GM23248 (cell line): Measurements from ENCODE around the gene RELL1. TPM values are rescaled to one million over a fixed set of nuclear protein-coding genes. Genes with fewer than 3 reads are reported as not detected.

Experiments
- DNase-seq: peaks from one replicate; pipeline ENCODE4 v3.0.0-alpha.2; 2015
- H2AFZ ChIP-seq: fragments of 200-600 bp; sonication (generic); 2 replicates; pipeline ENCODE4 v1.6.1; 2016; ENCODE audit warnings: antibody characterized with exemption
- H3F3A ChIP-seq: fragments of 200-600 bp; sonication (generic); 2 replicates; pipeline ENCODE4 v1.6.1; 2016; ENCODE audit warnings: mild to moderate bottlenecking, antibody characterized with exemption, mixed run types; ENCODE audit not compliant: insufficient read depth
- H3K27ac ChIP-seq: fragments of 200-600 bp; sonication (generic); 2 replicates; pipeline ENCODE4 v1.5.1; 2016; ENCODE audit warnings: mild to moderate bottlenecking
- H3K27me3 ChIP-seq: fragments of 200-600 bp; sonication (generic); replicated peaks from 2 replicates; pipeline ENCODE4 v1.6.1; 2016; ENCODE audit warnings: mild to moderate bottlenecking; ENCODE audit not compliant: insufficient read depth
- H3K36me3 ChIP-seq: fragments of 200-600 bp; sonication (generic); 2 replicates; pipeline ENCODE4 v1.6.1; 2016; ENCODE audit warnings: low read depth, mild to moderate bottlenecking
- H3K4me1 ChIP-seq: fragments of 200-600 bp; sonication (generic); 2 replicates; pipeline ENCODE4 v1.6.1; 2016; ENCODE audit warnings: mild to moderate bottlenecking; ENCODE audit not compliant: insufficient read depth
- H3K4me2 ChIP-seq: fragments of 200-600 bp; sonication (generic); one replicate; pipeline ENCODE4 v1.6.1; 2016; ENCODE audit warnings: mild to moderate bottlenecking; ENCODE audit not compliant: unreplicated experiment
- H3K4me3 ChIP-seq: fragments of 200-600 bp; sonication (generic); 2 replicates; pipeline ENCODE4 v1.5.1; 2016; ENCODE audit warnings: mild to moderate bottlenecking
- H3K79me2 ChIP-seq: fragments of 200-600 bp; sonication (generic); 2 replicates; pipeline ENCODE4 v1.6.1; 2016; ENCODE audit warnings: mild to moderate bottlenecking; ENCODE audit not compliant: insufficient read depth
- H3K9ac ChIP-seq: fragments of 200-600 bp; sonication (generic); 2 replicates; pipeline ENCODE4 v1.6.1; 2016; ENCODE audit warnings: mild to moderate bottlenecking
- H3K9me2 ChIP-seq: fragments of 200-600 bp; sonication (generic); 2 replicates; pipeline ENCODE4 v1.6.1; 2016; ENCODE audit warnings: mixed run types, mild to moderate bottlenecking, moderate library complexity; ENCODE audit not compliant: insufficient read depth
- H3K9me3 ChIP-seq: fragments of 200-600 bp; sonication (generic); one replicate; pipeline ENCODE4 v1.6.1; 2017; ENCODE audit warnings: low read depth
- H4K20me1 ChIP-seq: fragments of 200-600 bp; sonication (generic); 2 replicates; pipeline ENCODE4 v1.6.0; 2016; ENCODE audit not compliant: insufficient read depth
- EZH2 ChIP-seq: fragments of 200-600 bp; sonication (generic); IDR thresholded peaks from 2 replicates; pipeline ENCODE4 v1.6.1; 2018; ENCODE audit warnings: antibody characterized with exemption, mild to moderate bottlenecking; ENCODE audit not compliant: insufficient read depth, poor library complexity, severe bottlenecking
- EZH2phosphoT487 ChIP-seq: fragments of 200-600 bp; sonication (generic); IDR thresholded peaks from 2 replicates; pipeline ENCODE4 v1.6.1; 2018; ENCODE audit warnings: antibody characterized with exemption, moderate library complexity, mild to moderate bottlenecking, low read depth; ENCODE audit not compliant: insufficient read depth
- WGBS, 2 experiments: methylation state at CpG; one replicate each; pipeline ENCODE4 v1.1.6; 2015 to 2017; ENCODE audit warnings: low lambda C conversion rate in 2 of 2, low coverage in 1 of 2; ENCODE audit errors: missing lambda C conversion rate in 2 of 2; 5-methylcytosine and 5-hydroxymethylcytosine counted together
- in situ Hi-C: fragments of 300-500 bp; cut with MboI; formaldehyde crosslinking; loops from 2 replicates; pipeline ENCODE4 v1.15.0; 2020
- polyA plus RNA-seq: library from polyadenylated mRNA; unstranded; fragments of >200 nt; fragmentation: Nextera tagmentation; extraction: Ambion mirVana; gene quantifications from 2 replicates; pipeline ENCODE4 v1.2.1, GENCODE V29; 2016
- total RNA-seq: library from RNA; depleted of rRNA; stranded (reverse); fragments of >200 nt; shearing (Covaris generic); gene quantifications from 2 replicates; pipeline ENCODE4 v1.2.3, GENCODE V29; 2014

RELL1 gene
- total and polyA plus RNA-seq, 2 experiments from 2014 or later: 7.7 to 42.5 TPM

DNA sequence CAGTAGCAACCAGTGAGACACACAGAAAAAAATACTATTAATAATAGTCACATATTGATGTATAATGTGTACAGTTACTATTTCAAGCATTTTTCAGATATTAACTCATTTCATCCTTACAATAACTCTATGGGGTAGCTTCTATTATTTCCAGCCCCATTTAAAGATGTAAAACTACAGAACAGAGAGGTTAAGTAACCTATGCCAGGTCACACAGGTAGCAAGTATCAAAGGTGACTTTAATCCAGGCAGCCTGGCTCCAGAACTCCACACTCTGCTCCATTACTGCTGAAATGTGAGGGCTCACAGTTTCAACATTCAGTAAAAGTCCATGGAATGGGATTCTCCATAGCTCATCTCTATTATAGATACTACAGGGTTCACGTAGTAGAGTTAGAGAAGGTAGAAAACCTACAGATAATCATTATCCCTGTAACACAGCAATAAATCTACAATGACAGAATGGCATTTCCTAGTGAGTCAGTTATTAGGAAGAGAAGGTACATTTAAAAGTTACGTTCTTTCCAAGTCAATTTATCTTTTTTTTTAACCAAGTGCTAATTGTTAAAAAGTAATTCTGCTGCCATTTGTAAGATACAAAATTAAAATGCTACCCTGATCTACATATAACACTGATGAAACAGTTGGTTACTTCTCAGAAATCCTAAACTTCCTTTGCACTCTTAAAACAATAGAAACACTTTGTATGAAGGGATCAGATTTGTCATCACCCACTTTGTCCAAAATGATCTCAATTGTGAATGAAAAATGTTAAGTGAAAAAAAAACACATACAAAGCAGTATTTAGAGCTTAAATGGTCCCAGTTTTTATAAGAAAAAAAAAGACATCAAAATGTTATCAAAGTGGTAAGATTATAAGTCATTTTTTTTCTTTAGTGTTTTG, 18.7 kb downstream of the RELL1 start:
- Histone ChIP-seq H3K27ac (peak overlapping the region; percentile 6; the same call in 1 of the 2 replicates), H3K4me3 (no peak overlapping the region), H3K9me3 (no peaks in the 10 kb centered on the region), H2AFZ (no peak overlapping the region), H3K4me1 (peaks cover 18% of the 10 kb centered on the region), H3F3A (peaks cover 18% of the 10 kb centered on the region), H4K20me1 (no peaks in the 10 kb centered on the region), H3K27me3 (no peaks in the 10 kb centered on the region), H3K9ac (no peak overlapping the region), H3K9me2 (no peaks in the 10 kb centered on the region), H3K79me2 (peaks cover 42% of the 10 kb centered on the region), H3K4me2 (peak overlapping the region; percentile 31), H3K36me3 (no peaks in the 10 kb centered on the region)
- TF ChIP-seq EZH2 (no peak), EZH2phosphoT487 (no peak)
- in situ Hi-C loops: no loop called here
- DNase-seq: peak; percentile 9
- 76 to 82% methylated on average over 2 of the region's 2 CpGs for WGBS, 2 experiments

DNA sequence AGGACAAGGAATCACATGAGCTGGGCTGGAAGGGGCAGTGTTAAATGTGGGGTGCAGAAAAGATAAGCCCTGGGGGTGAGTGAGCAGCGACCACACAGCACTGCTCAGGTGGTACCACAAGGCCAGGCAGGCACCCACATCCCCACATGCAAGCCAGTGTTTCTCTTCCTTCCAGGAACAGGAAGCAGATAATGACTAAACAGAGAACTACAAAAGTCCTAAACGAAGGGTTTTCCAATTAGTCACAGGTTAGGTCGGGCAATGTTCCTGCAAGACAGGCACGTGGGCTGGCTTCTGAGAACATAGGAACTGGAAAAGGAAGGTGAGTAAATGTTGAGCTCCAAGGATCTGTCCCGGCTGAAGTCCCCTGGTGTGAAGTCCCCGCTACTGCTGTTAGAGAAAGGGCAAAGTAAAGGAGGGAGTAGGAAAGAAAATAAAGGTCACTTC, 19.5 kb downstream of the RELL1 start:
- Histone ChIP-seq H4K20me1 (no peaks in the 10 kb centered on the region), H3K79me2 (peaks cover 37% of the 10 kb centered on the region), H3F3A (peaks cover 18% of the 10 kb centered on the region), H2AFZ (no peak overlapping the region), H3K4me1 (peaks cover 23% of the 10 kb centered on the region), H3K4me2 (peak overlapping the region; percentile 31), H3K36me3 (no peaks in the 10 kb centered on the region), H3K27me3 (no peaks in the 10 kb centered on the region), H3K9me3 (no peaks in the 10 kb centered on the region), H3K4me3 (no peak overlapping the region), H3K9ac (no peak overlapping the region), H3K9me2 (no peaks in the 10 kb centered on the region), H3K27ac (peak overlapping the region; percentile 6; the same call in 1 of the 2 replicates)
- DNase-seq: peak; percentile 95
- TF ChIP-seq EZH2 (no peak), EZH2phosphoT487 (no peak)
- in situ Hi-C loops: no loop called here
- WGBS, 2 experiments: 24 to 26% methylated on average over 6 of the region's 6 CpGs

DNA sequence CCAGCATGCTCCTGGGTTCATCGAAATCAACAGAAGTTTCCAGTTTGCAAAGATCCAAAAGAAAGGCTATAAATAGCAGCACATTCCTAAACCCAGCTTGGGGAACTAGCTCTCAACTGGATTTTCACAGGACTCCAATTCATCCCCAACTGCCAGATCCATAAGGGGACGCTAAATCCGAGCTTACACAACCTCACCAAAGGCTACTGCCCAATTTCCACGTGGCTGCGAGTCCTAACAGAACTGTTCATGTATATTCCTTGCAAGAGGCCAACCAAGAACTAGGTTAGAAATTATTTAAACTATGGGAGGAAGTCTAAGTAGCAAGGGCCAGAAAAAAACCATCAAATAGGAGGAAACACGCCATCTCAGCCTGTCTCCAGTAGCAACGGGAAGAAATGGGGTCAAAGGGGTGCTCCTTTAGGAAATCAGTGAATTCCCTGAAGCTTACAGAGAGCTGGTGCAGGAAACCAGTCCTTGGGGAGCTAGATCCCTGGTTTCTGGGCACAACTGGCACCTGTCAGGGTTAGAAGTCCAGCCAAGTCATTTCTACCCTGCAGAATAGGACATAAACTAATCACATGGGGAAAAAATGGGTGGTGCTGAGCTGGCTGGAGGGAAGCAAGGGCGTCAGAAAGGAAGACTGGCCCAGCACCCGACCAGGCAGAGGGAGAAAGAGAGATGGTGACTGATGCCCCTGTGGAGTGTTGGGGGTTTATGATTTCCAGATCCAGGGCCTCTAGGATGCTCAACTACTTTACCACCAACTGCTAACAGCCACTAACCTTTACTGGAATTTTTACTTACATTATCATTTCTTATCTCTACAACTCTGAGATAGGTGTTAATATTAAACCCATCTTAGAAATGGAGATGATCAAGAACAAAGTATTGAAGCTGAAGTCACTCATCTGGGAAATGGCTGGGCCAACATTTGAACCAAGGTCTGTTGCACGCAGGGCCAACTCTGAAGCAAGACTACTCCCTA, 20.5 kb downstream of the RELL1 start:
- Histone ChIP-seq H3F3A (peaks cover 18% of the 10 kb centered on the region), H3K79me2 (peaks cover 34% of the 10 kb centered on the region; the same call in 1 of the 2 replicates), H3K4me3 (no peak overlapping the region), H3K27me3 (no peaks in the 10 kb centered on the region), H3K4me2 (no peak overlapping the region), H3K36me3 (no peaks in the 10 kb centered on the region), H3K9me3 (no peaks in the 10 kb centered on the region), H3K9ac (no peak overlapping the region), H2AFZ (no peak overlapping the region), H3K4me1 (peaks cover 29% of the 10 kb centered on the region), H3K27ac (no peak overlapping the region), H3K9me2 (no peaks in the 10 kb centered on the region), H4K20me1 (no peaks in the 10 kb centered on the region)
- TF ChIP-seq EZH2 (no peak), EZH2phosphoT487 (no peak)
- WGBS, 2 experiments: 88 to 89% methylated on average over 10 of the region's 10 CpGs
- DNase-seq: no peak
- in situ Hi-C loops: no loop called here

DNA sequence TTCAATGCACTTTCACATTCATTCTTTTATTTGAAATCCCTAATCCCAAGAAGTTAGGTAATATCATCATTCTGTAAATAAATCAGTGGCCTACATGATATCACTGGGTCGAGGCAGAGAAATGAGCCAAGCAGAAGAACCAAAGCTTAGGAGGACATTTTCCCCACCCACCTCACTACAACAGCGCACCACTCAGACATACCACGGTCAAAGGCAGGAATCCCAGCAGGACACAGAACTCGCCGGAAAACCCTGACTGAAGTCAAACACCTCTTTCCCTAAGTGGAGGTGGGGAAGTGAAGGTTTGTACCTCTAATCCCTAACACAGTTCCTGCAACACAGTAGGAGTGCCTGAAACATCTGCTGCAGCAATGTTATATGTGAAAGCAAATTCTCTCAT, 21.5 kb downstream of the RELL1 start:
- no peak overlapping the region for H3K27ac ChIP-seq
- no peaks in the 10 kb centered on the region for H3K27me3 ChIP-seq
- H3K4me3 ChIP-seq: no peak overlapping the region
- H3F3A ChIP-seq: peaks cover 18% of the 10 kb centered on the region
- in situ Hi-C loops: no loop called here
- no peak for TF ChIP-seq EZH2
- TF ChIP-seq EZH2phosphoT487: no peak
- peaks cover 41% of the 10 kb centered on the region for H3K79me2 ChIP-seq
- H3K4me1 ChIP-seq: peaks cover 29% of the 10 kb centered on the region
- no peak overlapping the region for H2AFZ ChIP-seq
- no peak for DNase-seq
- no peaks in the 10 kb centered on the region for H3K9me3 ChIP-seq
- no peaks in the 10 kb centered on the region for H4K20me1 ChIP-seq
- 59 to 65% methylated on average over 5 of the region's 5 CpGs for WGBS, 2 experiments
- H3K9me2 ChIP-seq: no peaks in the 10 kb centered on the region
- H3K36me3 ChIP-seq: no peaks in the 10 kb centered on the region
- no peak overlapping the region for H3K9ac ChIP-seq
- H3K4me2 ChIP-seq: no peak overlapping the region
